GM21825 (cell line): Measurements from ENCODE around the gene KCNE2.

Source experiments
- ATAC-seq: cut with Tn5 transposase; IDR thresholded peaks from one replicate; pipeline ENCODE4 v1.9.1; 2021; ENCODE audit warnings: mild to moderate bottlenecking, moderate library complexity; ENCODE audit not compliant: unreplicated experiment

Gene KCNE2, protein sequence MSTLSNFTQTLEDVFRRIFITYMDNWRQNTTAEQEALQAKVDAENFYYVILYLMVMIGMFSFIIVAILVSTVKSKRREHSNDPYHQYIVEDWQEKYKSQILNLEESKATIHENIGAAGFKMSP

DNA sequence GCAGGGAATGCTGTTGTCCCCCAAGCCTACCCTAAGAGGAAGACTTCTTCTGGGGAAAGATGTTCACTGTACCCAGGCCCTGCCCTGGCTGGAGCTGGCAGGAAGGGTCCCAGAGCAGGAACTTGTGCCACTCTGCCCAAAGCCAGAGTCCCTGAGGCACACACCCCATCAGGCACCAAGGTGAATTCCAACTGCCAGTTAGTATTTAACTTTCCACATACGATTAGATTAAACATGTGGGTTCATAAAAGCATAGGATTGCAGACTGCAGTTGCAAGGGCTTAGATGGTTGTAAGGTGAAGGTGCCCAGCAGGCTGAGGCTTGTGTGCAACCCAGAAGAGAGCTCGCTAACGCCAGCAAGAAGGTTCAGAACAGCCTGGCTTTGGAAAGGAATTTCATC lies at the start of gene KCNE2:
KCNE2 (plus strand) TSS at position 274 of the 400 bp plus-strand sequence. CDS start 6,473 bp downstream, outside the sequence.
- no peak for ATAC-seq

DNA sequence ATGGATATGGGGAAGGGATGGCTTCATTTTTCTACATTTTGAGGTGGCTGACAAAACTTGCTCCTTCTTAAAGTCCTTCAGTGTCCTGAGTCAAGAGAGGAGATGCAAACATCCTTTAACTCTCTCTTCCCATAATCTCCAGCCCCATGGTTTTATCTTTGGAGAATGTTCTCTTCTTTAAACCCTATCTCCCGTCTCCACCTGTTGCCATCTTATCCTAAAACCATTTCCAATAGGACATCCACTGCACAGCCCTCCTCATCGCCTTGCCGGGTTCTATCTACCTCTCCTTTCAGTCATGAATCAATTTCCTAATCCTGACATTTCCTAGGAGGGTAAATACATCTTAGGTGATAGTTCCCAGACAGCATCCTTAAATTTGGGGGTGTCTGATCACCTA lies 44.2 kb upstream of the KCNE2 start:
- ATAC-seq = no peak

DNA sequence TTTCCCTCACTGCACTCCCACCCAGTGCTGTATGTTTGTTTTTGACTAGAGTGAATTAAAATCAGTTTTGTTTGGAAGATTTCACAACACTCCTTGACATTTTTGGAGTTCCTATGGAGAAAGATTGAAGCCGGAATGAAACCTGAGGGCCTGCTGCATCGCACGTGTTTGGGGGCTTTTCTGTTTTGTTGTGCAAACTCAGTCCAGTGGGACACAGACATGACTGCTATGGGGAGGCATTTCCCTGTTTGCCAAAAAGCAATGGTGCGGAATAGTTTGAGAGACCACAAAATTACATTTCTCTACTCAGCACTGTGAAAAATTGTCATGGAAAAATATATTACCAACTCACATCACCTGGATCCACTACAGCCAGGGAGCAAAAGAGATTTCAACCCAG lies 43.8 kb upstream of the KCNE2 start:
- ATAC-seq = no peak

DNA sequence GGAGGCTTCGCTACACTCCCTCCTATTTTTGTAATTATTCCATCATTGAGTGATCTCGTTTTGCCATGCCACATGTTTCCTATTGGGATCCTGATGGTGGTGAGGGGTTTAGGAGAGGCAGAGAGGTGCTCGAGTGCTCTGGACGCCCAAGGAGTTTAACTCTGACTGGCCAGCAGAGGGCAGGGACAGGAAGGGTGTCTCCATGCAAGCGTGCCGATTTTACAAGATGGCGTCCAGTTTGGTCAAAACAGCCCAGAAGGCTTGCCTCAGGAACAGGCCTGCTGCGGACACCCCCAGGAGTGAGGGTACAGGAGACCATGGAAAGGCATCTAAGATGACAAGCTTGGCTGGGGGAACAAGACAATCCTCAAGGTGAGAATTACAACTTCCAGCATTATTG lies 33.8 kb upstream of the KCNE2 start:
- no peak for ATAC-seq

DNA sequence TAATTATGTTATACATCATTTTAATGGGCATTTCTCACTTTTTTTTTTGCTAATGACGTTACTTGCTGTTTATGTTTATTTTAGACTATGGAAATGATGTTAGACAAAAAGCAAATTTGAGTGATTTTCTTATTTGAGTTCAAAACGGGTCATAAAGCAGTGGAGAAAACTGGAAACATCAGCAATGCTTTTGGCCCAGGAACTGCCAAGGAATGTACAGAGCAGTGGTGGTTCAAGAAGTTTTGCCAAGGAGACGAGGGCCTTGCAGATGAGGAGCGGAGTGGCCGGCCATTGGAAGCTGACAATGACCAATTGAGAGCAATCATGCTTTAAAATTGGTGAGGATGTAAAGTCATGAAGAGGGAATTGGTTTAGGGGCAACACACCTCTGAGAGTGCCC lies 32.1 kb upstream of the KCNE2 start:
- ATAC-seq = no peak

DNA sequence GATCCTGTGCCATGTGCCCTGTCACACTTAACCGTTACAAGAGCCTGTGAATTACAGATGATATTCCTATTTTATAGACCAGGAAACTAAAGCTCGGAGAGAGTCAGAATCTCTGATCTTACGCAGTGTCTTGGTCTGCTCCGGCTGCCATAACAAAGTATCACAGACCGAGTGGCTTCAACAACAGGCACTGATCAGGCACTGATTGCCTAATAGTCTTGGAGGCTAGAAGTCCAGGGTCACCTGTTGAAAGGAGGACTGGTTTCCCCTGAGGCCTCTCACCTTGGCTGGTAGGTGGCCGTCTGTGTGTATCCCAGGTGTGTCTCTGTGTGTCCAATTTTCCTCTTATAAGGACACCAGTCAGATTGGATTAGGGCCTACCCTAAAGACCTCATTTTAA lies 31.5 kb upstream of the KCNE2 start:
- no peak for ATAC-seq

DNA sequence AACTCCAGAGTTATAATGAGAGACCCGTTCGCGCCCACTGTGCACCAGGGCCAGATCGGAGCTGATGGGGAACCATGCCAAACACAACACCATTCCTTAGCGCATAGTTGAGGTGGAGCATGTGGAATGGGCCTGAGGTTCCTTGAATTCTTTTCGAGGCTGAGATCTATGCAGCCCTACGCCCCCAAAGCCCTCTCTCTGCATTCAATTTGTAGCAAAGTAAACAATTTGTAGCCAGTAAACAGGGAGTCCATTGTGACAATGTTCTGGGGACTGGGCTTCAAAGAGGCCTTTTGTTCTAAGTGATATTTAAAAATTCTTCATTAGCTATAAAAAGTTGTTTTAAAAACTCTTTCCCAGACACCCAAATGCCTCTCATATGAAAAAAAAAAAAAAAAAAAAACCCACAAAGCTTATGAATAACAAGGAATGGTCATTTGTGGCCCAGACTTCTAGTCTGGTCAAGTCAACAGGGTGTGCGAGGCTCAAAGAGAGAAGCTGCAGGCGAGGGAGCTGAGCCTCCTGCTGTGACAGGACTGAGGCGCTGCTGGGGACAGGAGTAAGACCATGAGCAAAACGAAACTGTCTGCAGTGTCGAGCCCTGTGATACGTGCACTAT lies 30.6 kb upstream of the KCNE2 start:
- ATAC-seq = no peak

DNA sequence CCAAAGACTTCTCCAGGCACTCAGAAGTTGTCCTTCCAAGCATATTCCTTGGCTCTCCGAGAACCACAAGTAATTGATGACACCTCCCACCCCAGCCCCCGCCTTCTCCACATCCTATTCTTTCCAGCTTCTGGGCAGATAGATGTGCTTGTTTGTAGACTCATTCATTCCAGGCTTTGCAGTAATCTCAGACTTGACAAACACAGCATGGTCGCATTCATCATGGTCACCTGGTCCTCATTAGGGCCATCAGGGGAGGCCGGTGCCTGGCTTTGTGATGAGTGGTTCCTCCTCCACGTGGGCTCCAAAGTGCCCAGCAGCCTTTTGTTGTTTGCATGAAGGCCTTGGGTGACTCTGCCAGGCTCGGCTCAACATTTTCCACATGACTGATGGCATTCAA lies 28.5 kb upstream of the KCNE2 start:
- ATAC-seq = no peak

DNA sequence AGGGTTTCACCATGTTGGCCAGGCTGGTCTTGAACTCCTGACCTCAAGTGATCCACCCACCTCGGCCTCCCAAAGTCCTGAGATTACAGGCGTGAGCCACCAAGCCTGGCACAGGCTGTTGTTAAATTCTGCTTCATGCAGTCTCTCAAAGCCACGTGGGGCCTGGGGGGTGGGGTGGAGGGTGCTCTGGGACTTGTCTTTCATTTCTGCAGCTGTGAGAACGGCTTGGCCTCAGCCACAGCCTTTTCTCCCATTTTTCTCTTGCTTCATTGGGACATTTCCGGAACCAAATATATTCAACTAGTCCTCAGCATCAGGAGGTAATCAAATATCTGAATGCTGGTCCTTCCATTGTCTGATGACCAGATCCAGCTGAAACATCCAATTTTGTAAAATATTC lies 27.6 kb upstream of the KCNE2 start:
- ATAC-seq = no peak

DNA sequence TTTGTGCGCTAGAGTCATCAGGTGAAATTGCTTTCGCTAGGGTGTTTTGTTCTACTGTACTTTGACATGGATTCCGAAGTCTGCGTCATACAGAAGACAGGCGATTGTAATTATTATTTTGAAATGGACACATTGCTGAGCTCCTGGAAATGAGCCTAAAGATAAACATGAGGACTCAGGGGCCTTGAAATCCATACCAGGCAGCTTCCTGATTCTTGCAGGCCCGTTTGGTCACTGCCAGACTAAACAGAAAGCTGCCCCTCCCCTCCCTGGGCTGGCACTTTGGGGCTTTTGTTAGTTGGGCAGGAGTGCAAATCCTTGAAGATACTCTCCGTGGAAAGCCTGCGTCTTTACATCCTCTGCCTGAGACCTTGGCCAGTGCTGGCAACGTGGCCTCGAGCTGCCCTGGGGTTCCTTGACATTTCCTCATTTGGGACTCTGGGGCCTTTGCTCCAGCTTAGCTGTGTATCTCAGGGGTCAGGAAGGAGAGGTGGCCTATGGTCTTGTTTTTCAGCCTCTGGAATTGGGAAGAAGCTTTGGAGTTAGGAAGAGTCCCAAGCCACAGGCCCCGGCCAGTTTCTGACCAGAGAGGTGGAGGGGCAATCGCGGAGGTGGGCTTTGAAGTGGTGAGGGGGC lies 26.9 kb upstream of the KCNE2 start:
- no peak for ATAC-seq

DNA sequence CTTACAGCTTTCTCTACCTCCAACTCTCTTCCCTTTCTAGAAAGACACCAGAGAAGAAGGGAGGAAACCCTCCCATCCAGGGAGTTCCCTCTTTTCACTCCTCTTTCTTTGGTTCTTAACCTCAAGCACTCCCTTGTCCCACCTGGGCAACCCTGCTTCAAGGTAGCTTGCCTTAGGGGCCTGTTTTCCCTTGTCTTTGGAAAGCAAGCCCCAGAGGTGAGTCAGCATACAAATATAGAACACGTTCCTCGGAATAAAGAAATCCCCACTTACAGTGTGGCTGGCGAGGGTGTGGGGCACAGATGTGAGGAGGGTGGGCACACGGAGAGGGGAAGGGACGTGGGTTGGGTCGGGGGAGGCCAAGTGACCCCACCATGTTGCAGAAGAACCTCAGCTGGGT lies 26.1 kb upstream of the KCNE2 start:
- no peak for ATAC-seq

DNA sequence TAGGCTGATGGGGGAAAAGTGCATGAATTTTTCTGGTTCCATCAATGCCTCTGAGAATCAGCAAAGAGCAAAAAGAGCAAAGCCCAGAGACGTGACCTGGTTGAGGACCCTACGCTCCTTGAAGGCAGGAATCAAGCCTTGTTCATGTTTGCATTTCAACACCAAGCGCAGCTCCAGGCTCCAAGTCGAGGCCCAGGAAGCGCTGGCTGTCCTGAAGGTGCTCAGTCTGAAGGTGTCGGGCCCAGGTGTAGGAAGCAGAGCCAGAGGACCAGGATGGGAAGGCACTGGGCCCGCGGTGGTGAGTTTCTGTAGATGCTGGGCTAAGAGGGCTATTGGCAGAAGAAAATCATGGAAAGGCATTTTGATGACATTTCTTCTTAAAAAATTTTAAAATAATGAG lies 25.6 kb upstream of the KCNE2 start:
- no peak for ATAC-seq

DNA sequence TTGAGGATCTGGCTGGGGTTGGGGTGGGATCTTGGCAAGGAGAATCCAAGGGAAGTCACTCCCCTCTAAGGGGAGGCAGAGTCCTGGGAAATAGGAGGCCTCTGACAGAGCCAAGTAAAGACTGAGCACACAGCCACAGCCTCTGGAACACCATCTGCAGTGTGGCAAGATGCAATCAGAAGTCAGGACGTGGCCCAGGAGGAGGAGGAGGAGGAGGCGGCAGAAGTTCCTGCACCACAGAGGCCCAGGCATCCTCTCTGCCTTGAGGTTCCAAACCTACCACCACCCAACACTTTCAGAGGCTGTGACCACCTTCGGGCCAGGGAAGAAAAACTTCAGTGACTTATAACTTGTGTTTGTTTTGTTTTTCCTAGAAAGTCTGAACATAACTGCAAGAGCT lies 23.7 kb upstream of the KCNE2 start:
- ATAC-seq = no peak

DNA sequence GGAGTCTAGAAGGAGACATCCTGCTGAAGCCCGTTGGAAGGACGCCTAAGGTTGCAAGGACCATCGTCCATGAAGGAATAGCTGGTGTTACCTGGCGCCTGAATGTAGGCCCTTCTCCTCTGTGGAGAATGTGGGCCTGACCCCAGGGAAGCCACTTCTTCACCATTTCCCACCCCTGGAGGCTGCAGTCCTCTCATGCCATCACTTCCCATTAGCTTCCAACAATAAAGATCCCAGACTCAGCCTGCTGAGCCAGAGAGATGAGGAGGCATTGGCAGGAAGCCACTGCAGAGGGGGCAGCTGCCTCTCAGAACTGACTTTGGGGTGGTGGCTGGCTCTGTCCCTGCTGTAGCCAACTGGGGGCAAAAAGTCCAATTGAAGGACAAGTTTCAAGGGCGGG lies 21.3 kb upstream of the KCNE2 start:
- no peak for ATAC-seq

DNA sequence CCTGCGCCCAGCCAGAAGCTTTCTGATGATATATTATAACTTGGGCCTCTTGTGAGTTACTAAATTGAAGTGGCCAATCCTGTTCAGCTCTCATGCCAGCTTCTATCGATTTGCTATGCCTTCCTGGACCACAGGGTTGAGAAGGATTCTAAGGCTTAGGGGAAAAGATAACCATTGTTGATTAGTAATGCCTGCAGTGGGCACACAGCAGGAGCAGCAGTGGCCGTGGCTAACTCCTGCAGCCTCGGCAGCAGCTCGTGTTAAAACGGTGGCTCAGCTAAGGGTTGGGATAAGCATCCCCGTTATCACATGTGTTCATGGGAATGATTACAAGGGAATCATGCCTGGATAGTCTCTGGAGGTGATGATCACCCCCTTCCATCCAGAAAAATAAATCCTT lies 20.5 kb upstream of the KCNE2 start:
- ATAC-seq = no peak

DNA sequence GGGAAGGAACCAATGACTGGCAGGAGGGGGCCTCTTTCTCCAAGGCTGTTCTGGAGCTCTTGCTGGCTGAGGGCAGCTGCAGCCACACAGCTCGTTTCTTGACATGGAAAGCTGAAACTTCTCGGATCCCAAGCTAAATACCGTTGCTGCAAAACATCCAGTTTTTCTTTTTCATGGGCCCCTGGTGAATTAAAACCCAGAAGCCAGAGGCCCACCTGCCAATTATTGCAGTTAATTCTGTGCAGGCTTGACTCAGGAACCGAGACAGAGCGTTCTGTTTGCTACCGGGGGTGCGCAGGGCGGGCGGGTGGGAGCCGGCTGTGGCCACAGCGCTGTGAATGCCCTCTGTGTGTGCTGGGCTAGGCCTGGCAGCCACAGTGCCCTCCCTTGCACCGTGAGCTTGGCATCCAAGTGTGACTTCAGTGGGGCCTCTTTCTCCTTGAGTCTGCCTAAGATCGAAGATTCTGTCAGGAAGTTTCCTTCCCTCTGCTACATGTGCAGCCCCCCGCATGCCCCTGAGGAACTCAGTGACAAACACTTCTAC lies 19.9 kb upstream of the KCNE2 start:
- ATAC-seq = no peak

DNA sequence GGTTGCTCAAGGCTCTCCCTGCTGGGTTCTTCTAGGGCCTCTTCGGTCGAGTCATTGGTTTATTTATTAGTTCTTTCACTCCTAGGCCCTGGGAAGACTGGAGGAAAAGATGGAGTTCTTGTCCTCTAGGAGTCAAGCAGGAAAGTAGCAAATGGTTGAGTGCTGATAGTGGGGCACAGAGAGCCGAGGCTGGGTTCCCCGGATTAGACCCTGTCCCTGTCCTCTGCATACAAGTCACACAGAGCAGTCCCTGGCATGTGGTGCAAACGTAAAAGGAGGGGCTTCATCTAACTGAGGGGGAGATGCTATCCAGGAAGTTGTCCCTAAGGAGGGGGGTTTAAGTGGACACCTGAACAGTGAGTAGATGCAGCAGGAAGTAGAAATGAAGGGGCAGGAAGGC lies 19.2 kb upstream of the KCNE2 start:
- ATAC-seq = no peak

DNA sequence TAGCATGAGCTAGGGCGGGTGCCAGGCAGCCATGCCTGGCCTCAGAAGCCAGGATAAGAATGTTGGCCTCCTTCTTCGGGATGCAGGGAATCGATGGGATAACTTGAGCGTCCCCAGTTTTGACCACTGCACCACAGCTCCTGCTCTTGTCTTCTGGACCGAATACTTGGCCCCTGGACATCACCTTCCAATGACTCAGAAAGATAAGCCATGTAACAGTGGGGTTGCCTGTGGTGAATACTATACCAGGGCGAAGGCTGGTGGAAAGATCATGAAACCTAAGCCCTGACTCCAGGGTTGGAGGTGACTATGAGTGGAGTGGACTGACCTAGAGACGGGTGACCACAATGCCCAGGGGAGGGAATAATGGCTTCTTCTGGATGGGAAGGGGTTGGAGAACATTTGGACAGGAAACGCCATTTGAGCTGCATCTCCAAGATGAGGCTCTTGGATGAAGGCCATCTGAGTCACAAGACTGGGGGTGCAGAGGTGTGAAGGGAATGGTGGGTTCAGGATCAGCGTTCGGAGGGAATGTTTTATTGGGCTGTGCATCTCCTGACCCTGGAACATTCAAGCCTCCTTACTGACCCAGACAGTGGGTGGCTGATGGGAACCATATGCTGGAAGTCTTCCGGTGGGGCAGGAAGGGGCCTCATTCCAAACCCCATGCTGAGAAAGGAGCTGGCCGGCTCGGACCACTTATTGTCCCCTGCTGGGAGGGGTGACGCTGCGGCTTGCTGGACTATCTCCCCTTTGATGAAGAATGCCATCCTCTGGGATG lies 18.5 kb upstream of the KCNE2 start:
- no peak for ATAC-seq

DNA sequence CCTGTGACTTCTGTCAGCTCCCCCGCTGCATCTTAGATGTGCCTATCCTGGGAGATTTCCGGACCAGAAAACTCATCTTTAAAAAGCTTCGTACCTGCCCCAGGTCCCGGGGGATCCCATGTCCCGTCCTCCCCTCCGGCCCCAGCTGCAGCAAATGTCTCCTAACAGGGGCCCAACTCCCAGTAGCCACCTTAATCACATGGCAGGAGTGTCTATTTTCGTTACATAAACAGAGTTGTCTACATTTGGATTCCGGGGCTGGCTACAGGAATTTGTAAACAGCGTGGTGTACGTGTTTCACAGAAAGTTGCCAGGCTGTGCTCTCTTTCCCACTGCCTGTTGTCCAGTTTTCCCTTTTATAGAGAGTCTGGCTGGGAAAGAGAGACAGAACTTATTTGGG lies 17.9 kb upstream of the KCNE2 start:
- ATAC-seq = no peak

DNA sequence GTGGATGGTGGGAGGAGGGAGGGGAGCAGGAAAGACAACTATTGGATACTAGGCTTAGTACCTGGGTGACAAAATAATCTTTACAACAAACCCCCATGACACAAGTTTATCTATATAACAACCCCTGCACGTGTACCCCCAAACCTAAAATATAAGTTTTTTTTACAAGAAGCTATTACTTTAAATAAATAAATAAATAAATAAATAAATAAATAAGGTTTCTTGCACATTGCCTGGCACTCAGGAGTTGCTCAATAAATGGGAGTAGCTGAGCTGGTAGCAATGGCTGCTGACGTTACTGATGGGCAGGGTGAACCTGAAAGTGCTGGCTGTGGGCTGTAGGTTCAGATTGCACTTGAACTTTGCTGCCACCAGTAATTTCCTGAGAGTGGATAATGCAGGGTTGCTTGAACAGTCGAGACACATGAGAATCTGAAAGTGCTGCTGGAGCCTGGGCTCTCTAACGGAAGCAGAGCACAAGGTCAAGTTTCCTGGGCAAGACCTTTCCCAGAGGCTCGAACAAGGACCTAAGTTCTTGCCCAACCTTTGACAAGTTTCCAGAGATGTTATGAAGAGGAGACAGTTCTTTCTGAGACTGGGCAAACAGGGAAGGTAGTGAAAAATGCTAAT lies 14.8 kb upstream of the KCNE2 start:
- no peak for ATAC-seq

DNA sequence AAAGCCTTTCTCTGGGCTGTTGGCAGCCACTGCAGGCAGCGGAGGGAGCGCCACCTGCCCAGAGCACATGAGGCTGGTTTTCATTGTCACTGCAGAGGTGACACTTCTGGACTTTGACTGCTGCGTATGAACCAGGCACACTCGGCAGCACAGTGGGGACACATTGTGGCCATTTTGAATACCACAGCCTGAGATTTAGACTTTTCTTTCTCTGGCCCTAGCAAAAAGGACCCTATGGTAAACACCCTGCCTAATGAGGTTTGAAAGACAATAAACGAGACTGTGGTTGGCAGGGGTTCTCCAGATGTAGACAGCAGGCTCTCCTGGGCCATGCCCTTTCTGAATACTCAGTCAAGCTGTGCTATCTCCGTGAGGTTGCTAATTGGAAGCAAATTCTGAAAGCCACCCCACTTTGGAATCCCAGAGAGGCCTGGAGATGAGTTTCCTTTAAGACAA lies 12.0 kb upstream of the KCNE2 start:
- peak; percentile 85 for ATAC-seq
